ENCODE results near the gene IP6K3. TPM values are rescaled to one million over a fixed set of nuclear protein-coding genes. Genes with fewer than 3 reads are reported as not detected.

Gene IP6K3, protein sequence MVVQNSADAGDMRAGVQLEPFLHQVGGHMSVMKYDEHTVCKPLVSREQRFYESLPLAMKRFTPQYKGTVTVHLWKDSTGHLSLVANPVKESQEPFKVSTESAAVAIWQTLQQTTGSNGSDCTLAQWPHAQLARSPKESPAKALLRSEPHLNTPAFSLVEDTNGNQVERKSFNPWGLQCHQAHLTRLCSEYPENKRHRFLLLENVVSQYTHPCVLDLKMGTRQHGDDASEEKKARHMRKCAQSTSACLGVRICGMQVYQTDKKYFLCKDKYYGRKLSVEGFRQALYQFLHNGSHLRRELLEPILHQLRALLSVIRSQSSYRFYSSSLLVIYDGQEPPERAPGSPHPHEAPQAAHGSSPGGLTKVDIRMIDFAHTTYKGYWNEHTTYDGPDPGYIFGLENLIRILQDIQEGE
- total RNA-seq = not detected in 2 replicates

DNA sequence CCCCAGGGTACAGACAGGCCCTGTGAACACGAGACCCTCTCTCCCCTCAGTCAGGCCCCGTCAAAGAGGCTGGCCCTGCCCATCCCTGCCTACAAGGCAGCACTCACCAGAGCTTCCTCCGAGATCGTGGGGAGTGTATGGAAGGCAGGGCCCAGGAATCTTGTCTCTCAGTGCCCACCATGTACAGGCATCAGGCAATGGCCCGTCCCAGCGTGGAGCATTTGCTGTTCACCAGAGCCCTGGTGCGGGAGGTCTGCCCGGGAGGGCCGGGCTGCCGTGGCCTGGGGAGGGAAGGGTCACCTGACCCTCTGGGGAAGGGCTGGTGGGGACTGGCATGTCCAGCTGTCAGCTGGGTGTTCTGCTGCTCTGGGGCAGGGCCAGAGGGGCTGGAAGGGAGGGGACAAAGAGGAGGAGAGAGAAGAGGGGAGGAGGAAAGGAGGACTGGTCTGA, at the start of gene IP6K3:
IP6K3 (minus strand) TSS at position 255 of the 450 bp plus-strand sequence. CDS start 11,429 bp downstream, outside the sequence.
- no peak for DNase-seq (ENCODE audit: extremely low read depth, low read depth, low spot score)

DNA sequence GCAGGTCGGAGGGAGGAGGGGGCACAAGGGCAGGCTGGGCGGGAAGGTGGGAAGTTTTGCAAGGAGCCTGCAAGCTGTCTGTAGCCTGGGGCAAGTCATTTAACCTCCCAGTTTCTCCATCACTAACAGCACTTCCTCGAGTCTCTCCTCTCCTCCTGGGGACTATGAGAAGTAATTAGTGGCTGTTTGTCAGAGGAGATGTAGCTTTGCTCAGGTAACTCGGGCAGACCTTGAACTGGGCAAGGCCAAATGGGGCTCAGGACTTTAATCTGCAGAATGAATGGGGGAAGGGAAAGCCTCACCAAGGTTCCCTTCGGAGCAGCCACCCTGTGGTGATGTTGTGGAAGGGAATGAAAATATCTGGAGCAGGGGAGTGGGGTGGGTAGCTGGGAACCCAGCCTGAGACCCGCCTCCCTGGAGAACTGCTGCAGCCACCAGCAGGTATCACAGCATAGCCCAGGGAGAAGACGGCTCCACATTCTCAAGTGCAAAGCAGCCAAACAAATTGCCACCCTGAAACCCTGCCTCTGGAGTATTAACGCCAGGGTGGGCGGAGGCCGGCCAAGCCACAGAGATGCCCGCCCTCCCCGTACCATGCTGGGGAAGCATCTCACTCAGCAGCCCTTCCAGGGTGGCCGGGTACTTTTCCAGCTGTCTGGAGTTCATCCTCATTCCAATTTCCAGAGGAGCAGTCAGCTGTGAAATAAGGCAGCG, 48.4 kb upstream of the IP6K3 start:
- DNase-seq (ENCODE audit: extremely low read depth, low read depth, low spot score) = no peak

DNA sequence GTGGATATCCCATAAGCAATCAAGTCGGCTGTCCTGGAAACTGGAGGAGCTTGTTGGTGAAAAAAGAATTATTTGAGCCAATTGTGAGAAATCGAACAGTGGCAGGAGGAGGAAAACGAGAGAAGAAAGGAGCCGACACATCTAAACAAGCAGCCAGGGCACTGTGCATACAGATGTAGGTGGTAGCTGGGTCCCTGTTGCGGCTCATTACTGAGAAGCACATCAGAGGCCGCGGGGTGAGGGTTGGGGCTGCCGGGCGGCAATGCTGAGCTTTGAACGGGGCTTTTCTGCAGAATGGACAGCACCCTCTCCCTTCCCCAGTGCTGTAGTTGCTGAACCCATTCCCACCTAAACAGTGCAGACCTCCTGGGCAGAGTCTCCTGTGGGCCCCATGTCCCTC, 46.3 kb upstream of the IP6K3 start:
- no peak for DNase-seq (ENCODE audit: extremely low read depth, low read depth, low spot score)

DNA sequence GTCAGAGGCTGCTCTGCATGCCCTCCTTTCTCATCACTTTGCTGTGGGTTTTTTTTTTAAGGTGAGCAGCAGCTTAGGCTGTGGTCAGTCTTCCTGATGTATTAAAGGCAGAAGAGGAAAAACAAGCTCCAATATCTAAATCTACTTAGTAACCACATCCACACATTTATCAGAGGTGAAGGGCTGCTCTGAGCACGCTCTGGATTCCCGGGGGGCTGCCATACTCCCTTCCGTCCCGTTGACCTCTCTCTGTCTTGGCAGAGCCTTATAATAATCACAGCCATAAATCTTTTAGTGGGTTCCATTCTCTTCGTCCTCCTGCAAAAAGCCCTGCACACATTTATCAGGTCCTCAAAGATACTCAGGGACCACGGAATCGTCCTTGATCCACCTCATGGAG, 44.9 kb upstream of the IP6K3 start:
- no peak for DNase-seq (ENCODE audit: extremely low read depth, low read depth, low spot score)

DNA sequence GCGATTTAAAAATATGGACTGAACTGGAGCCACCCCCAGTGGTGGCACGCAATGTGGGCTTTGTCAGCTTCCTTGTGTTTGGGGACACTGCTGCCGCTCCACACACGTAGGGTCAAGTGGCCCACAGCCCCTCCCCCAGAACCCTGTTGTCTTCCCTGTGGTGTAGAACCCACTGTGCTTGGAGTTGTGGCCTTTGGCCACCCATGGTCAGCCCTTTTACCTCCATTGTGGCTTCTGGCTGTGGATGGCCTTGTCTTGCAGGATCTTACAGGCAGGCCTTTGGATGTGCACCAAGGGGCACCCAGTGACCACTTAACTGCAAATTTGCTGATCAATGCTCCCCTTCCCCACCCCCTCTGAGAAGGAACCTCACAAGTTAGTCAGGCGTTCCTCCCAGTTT, 44.2 kb upstream of the IP6K3 start:
- DNase-seq (ENCODE audit: extremely low read depth, low read depth, low spot score) = no peak

DNA sequence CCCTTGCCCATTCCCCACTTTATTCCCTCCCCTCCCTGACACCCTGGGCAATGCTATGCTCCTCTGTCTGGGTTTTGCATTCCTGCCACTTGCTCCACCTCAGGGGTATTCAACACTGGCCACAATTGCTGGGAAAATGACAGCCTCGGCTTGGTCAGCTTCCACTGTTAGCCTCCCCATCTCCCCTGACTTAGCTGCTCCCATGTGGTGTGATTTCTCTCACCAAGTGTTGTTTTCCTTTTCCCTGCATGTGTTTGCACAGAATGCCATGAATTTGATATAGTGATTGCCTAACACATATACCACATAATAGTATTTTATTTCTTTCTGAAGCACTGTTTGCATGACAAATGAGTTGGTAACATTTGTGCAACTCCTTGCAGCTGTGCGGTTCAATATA, 43.7 kb upstream of the IP6K3 start:
- no peak for DNase-seq (ENCODE audit: extremely low read depth, low read depth, low spot score)

DNA sequence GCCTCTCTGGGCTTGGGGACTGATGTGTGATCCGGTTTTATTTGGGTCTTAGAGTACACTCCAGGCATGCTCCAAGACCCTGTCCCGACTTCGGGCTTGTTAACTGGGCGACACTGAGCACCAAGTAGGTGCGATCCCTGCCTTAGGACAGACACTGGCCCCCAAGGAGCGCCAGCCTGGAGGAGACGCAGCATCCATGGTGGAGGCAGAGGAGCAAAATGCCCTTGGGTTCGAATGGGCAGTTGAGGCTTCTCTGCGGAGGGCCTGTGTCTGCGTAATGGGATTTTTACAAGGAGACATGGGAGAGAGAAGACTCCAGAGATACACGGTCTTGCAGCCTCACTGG, 42.8 kb upstream of the IP6K3 start:
- DNase-seq (ENCODE audit: extremely low read depth, low read depth, low spot score) = no peak

DNA sequence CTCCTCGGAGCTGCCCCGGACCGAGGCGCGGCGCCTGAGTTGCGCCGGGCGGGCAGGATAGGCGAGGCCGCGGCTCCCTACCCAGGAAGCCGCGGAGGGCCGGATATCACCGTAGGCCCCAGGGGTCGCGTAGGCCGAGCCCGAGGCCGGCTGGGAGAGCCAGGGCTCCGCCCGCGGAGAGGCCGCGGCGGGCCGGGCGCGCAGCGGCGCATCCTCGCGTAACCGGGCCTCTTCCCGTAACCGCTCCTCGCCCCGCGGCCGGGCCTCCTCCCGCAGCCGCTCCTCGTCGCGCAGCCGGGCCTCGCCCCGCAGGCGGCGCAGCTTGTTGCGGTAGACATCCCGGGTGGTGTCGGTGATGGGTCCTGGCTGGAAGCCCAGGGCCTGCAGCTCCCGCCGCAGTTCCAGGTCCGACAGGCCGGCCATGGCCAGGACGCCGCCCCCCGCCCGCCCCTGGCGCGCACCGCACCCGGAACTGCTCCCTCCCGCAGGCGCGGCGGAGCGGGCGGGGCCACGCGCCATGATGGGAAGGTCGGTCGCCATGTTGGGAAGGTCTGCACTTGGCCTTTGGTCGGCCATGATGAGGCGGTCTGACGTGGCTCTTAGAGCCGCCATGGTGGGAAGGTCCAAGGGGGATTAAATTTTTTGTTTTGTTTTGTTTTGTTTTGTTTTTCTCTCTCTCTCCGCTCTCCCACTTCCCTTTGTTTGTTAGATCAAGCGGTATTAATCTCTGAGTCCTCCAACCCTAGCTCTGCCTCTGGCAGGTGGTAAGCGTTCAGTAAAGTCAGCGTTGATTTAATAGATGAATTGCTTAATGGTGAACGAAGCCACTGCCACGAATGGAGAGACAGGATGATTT, 42.2 kb upstream of the IP6K3 start, which contains the start of gene LEMD2:
LEMD2 (minus strand) TSS at position 437 of the 856 bp plus-strand sequence; CDS start at position 423, 14 bp downstream.
- DNase-seq (ENCODE audit: extremely low read depth, low read depth, low spot score) = no peak

DNA sequence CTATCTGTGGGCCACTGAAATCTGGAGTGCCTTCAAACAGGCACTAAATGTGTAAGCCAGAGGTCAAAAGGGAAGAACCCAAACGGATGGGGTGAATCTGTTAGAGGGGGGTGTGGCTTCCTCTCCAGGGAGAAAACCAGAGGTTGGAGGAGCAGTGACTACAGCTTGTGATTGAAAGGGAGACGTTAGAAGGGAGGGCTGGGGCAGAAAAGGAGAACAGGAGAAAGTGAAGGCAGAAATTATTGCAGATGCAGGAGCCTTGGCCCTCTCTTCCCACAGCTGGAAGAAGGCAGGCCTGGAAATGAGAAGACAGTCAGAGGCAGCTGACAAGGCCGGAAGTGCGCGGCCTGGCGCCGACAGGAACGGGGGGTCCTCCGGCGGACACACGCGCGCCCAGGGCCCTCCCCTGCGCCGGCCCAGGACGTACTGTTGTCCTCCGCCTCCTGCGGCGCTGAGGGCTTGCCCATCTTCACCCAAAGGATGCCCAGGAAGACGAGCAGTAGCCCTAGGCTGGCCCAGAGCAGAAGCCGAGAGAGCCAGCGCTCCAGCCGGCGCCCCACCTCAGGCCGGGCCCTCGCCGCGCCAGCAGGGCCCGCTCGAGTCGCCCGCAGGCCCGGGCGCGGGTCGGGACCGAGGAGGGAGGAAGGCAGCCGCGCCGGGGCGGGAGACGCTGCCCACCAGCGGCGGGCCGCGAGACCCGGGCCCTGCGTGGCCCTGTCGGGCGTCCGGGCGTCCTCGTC, 41.4 kb upstream of the IP6K3 start:
- DNase-seq (ENCODE audit: extremely low read depth, low read depth, low spot score) = no peak

DNA sequence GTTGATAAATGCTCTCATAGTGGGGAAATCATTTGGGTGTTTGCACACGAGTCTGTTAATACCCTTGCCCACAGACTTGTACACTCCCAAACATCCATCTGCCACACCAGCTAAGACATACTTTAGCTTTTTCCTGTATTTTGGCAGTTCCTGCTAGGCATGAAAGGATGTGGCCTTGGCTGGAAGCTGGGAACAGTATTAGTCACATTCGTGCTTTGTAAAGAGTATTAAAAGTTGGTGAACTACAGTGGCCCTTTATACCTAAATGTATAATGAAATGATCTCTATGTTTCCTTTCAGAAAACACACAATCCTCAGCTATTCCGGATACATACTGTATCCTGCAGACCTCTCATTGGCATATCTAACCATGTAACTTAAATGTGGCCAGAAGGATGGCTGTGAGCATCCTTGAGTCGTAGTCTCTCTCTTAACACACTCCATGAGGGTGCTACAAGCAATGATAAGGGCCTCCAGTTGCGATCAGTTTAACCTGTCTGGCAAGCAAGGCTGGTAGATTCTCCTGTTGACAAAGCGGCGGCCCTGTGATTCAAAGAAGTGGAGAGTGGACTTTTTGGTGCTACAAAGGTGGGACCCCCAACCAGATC, 40.7 kb upstream of the IP6K3 start:
- no peak for DNase-seq (ENCODE audit: extremely low read depth, low read depth, low spot score)

DNA sequence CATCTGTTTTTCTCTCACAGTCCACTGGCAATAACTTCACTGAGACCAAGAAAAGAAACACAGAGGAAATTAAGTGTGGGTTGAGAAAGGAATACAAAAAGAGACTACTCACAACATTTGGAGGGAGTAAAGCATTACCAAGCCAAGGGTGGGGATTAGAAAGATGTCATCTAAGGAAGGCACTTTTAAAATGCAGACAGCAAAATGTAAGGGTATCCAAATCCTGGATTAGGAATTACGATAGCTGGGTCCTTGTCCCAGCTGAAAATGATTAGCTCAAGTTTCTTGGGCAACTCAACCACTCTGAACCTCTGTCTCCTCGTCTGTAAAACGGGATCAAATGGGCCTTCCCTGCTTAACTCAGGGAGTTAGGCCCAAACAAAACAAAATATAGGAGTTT, 40.0 kb upstream of the IP6K3 start:
- no peak for DNase-seq (ENCODE audit: extremely low read depth, low read depth, low spot score)

DNA sequence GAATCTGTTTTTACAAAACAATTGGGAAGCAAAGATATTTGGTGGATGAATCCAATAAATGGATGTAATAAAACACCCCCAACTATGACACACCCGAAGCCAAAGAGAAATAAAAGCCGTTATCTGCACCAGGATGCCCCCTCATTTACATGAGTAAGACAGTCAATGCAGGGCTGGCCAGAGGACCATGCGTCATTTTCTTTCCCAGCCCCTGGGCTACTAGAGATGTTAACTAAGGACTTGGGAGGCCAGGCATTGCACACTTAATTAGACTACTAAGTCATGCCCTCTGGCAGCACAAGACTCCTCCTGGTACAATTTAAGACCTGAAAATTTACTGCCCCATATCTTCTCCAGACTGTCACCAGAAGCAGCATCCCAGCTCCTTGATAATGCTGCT, 39.1 kb upstream of the IP6K3 start:
- DNase-seq (ENCODE audit: extremely low read depth, low read depth, low spot score) = no peak

DNA sequence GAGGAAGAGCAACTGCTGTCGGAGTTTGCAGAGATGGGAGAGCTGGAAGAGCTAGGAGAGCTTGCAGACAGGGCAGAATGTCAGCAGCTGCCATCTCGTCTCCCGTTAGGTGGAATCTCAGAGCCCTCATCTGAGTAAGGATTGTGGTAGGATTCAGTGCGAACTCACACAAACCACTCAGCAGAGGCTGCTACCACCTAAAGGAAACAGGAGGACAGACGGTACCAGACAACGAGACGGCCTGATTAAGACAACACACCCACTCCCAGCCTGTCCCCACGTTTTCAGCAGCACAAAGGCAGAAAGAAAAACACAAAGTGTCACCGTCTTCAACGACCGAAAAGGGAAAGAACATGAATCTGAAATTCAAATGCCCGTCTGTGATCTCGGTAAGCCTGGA, 38.1 kb upstream of the IP6K3 start:
- DNase-seq (ENCODE audit: extremely low read depth, low read depth, low spot score) = no peak

DNA sequence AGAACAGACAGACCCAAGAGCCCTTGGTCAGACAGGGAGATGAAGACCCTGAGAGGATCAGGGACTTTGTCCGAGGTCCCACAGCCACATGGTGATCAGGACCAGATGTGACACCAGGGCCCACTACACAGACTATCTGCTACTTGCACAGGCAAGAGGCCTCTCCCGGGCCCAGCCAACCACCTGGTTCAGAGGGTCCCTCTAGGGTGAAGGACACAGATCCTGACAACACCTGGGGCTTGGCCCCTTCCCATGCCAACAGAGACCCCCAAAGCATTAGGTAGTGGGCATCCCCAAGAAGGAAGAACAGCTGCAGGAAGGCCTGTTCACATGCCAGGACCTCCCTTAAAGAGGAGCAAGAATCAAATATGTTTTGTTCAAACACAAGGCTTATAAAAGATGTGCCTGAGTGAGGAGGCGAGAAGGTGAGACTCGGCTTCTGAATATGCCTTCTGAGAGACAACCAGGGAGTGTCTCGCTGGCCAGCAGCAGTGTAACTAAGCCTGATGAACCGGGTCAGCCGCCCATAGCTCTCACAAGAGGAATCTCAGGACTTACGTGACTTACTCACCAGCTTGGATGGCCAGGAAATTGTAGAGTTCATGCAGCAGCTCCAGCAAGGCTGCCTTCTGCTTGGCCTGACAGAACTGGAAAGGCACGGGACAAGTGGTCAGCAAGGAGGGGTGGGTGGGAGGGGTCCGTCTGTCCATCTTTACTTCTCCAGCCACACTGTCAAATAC, 37.2 kb upstream of the IP6K3 start:
- DNase-seq (ENCODE audit: extremely low read depth, low read depth, low spot score) = no peak

DNA sequence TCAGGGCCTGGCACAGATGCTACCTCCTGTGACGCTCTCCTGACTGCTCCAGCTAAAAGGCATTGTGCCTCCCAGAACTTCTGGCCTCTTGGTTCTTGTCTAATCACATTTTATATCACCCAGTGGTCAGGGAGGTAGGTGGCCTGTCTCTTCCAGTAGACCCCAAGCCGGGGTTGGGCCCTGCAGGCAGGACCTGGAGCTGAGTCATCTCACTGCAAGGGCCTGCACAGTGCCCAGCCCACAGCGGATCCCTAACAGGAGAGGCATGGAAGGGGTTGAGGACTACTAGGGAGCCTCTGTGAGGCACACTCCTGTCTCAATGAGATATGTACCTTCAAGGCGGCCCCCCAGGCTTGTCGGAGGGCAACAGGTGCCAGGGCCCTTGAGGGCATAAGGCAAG, 35.9 kb upstream of the IP6K3 start:
- DNase-seq (ENCODE audit: extremely low read depth, low read depth, low spot score) = no peak

DNA sequence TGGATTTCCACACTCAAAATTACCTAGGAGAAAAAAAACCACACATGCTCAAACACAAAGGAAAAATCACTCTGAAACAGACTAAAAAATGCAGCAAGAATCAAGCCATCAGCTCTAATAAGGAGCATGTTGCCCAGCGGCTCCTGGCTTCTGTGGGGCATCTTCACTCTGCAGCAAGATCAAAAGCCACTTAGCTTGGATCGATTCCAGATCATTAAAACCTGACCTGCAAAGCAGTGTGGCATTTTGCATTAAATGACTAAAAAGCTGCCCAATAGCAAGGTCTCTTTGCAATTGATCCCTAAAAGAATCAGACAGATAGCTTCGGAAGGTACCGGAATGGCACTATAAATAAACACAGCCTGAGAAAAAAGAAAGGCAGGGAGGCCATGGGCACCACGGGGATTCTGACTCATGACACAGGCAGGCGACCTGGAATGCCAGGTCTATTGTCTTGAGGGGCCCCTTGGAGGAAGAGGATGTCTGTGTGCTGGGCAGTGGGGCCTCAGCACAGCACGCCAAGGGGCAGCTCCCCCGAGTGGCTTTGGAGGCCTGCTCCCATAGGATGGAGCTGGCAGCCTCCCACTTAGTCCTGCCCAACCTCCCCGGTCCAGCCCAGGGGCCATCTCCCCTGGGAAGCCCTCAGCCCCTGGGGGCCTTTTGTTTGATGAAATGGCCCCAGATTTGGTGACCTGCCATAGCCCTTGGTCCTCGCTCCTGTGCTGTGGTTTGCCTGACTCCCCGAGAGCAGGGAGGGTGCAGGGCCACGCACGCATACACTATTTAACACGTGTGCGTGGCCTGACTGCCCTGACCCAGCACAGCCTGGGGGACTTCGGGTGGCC, 34.6 kb upstream of the IP6K3 start:
- no peak for DNase-seq (ENCODE audit: extremely low read depth, low read depth, low spot score)

DNA sequence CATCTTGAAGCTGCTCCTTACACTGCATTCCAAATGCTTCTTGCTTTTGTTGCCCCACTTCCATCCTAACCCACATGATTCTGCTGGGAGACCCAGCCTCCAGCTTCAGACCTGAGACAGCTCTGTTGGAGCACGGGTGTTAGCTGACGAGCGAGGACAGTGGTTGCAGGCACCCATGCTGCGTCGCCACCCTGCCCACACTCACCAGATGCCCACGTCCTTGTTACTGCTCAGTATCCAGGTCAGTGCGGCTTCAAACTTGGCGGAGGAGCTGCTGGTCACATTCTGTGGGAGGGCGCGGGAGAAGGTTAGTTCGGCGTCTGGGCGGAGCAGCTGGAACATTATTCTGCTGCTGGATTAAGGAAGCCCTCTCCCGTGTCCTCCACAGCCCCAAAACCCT, 33.2 kb upstream of the IP6K3 start:
- DNase-seq (ENCODE audit: extremely low read depth, low read depth, low spot score) = no peak

DNA sequence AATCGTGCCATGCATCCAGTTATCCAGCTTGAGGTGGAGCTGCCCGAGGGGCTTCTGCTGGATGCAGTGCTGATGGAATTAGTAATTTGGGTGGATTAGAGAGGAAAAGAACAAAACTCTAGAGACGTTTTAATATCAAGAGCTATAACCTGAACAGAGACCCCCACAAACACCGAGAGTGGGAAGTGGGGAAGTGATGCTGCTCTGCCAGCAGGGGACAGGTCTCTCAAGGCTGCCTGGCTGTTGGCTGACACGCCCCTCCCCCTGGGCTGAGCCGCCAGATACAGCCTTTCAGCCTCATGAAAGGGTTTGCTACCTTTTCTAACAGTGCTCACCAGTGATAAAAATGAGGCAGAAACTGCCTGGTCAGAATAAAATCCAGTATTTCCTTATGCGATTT, 32.6 kb upstream of the IP6K3 start:
- DNase-seq (ENCODE audit: extremely low read depth, low read depth, low spot score) = no peak
